ENCODE results near the gene SNRK. TPM values are rescaled to one million over a fixed set of nuclear protein-coding genes. Genes with fewer than 3 reads are reported as not detected.

SNRK gene
- total RNA-seq, 6 experiments from 2014 or later: 14.0 to 26.2 (median 15.3) TPM

DNA sequence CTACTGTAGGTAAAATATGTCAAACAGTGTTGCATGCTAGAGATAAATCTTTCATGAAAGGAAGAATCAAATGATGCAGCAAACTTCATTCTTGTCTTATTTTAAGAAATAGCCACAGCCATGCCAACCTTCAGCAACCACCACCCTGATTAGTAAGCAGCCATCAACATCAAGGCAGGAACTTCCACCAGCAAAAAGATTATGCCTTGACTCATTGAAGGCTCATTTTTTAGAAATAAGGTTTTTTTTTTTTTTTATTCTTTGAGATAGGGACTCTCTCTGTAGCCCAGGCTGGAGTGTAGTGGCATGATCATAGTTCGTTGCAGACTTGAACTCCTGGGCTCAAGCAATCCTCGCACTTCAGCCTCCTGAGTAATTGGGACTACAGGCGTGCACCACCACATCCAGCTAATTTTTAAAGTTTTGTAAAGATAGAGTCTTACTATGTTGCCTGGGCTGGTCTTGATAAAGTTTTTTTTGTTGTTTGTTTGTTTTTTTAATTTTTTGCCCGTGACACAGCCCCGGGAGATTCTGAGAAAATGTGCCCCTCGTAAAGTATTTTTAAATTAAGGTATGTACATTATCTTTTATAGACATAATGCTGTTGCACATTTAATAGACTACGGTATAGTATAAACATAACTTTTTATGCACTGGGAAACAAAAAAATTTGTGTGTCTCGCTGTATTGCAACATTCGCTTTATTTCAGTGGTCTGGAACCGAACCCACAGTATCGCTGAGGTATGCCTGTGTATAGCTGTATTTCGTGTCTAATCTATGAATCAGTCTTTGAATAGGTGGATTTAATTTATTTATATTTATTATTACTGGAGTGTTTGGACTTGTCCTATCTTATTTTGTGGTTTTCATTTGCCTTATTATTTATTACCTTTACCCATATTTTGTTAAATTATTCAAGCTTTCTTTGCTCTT lies 23.3 kb downstream of the SNRK start:
- Histone ChIP-seq H3K36me3 (no peaks in the 10 kb centered on the region), H3K27ac (no peak overlapping the region), H3K9me3 (no peaks in the 10 kb centered on the region), H3K27me3 (no peaks in the 10 kb centered on the region), H3K4me3 (no peak overlapping the region), H3K4me1 (no peaks in the 10 kb centered on the region)
- WGBS (ENCODE audit: insufficient coverage, low coverage, low lambda C conversion rate, missing lambda C conversion rate): 97% methylated on average over 12 of the region's 12 CpGs
- DNase-seq (no peak), ATAC-seq (no peak)
- intact Hi-C loops (cut with DNase I): no loop called here
- no peak for TF ChIP-seq POLR2A (IDR thresholded peaks at IDR 0.05)
- TF ChIP-seq, protein P1, sequence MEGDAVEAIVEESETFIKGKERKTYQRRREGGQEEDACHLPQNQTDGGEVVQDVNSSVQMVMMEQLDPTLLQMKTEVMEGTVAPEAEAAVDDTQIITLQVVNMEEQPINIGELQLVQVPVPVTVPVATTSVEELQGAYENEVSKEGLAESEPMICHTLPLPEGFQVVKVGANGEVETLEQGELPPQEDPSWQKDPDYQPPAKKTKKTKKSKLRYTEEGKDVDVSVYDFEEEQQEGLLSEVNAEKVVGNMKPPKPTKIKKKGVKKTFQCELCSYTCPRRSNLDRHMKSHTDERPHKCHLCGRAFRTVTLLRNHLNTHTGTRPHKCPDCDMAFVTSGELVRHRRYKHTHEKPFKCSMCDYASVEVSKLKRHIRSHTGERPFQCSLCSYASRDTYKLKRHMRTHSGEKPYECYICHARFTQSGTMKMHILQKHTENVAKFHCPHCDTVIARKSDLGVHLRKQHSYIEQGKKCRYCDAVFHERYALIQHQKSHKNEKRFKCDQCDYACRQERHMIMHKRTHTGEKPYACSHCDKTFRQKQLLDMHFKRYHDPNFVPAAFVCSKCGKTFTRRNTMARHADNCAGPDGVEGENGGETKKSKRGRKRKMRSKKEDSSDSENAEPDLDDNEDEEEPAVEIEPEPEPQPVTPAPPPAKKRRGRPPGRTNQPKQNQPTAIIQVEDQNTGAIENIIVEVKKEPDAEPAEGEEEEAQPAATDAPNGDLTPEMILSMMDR (IDR thresholded peaks at IDR 0.05): no peak

DNA sequence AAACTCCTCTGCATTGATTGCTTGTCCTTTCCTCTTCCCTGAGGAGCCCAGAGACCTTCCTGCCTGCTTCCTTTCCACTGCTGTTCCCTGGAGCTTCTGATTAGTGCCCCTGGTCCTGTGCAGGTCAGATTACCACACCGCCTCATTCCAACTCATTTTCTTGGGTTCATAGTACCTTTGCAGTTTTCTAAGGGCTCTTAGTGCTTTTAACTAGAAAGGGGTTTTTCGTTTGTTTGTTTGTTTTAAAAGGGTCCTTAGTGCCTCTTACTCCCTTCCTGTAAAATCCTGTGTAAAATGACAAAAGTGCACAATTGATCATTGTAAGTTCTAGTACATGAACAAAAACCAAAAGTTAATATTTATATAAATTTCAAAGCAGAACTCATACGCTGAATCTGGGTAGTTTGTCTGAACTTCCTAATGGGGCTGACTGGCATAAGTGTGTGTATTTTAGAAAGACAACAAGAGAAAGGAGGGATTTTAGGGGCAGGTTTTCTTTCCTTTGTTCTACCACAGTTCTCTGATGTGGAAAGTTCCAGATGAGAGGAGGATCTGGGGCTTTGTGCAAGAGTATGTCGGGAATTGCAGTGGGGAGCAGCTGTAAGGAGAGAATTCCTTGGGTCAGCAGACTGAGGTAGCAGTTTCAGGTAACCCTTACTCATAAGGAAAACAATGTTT lies 30.6 kb downstream of the SNRK start:
- 35% methylated on average over 4 of the region's 4 CpGs for WGBS (ENCODE audit: insufficient coverage, low coverage, low lambda C conversion rate, missing lambda C conversion rate)
- intact Hi-C loops (cut with DNase I): no loop called here
- Histone ChIP-seq H3K9me3 (no peaks in the 10 kb centered on the region), H3K4me1 (peaks cover 0 to 57% (median 20%) of the 10 kb centered on the region in 4 donors), H3K27me3 (no peaks in the 10 kb centered on the region), H3K27ac (peak overlapping the region in 2 of 3 donors; percentile 32 to 65), H3K36me3 (no peaks in the 10 kb centered on the region), H3K4me3 (no peak overlapping the region)
- ATAC-seq (peak; percentile 49 to 70 (median 59)), DNase-seq (no peak)
- no peak for TF ChIP-seq POLR2A (IDR thresholded peaks at IDR 0.05)
- TF ChIP-seq, protein P1 (IDR thresholded peaks at IDR 0.05): no peak

DNA sequence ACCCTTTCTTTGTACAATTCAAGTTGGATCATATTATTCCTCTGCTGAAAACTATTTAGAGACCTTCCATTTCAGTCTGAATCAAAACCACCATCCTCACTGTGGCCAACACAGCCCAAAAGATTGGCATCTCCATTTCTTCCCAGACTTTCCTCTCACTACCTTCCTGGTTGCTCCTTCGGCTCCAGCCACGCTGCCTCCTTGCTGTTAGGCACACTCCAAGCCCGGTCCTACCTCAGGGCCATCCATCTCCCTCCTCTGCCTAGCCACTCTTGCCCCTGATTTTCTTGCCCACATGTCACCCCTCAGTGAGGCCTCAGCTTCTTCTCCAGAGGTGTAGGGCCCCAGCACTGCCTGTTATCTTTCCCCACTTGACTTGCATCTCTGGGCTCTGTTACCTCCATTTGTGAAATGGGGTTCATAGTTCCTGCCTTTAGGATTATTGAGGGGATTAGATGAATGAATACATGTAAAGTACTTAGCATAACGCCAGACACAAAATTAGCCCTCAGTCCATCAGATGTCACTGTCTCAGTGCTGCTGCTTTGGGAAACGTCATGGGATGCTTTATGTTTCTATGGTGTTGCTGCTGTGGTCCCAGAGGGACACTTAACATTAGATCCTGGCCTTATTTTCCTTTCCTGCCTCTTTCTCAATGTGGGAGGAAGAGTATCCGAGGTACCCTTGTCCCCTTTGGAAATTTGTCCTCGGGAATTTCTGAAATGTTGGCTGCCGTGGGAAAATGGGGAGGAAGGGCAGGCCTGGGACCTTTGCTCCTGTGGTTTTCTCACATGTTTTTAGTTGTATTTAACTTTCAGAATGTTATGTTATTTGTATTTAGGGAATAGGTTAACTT lies 31.3 kb downstream of the SNRK start:
- Histone ChIP-seq H3K4me1 (peaks cover 0 to 57% (median 20%) of the 10 kb centered on the region in 4 donors), H3K27ac (peak overlapping the region in 2 of 3 donors; percentile 32 to 65)

More for the DNA sequence above, 31.3 kb downstream of the SNRK start:
- intact Hi-C loops (cut with DNase I): no loop called here
- DNase-seq (peak in 1 of 3 donors; percentile 69), ATAC-seq (peak; percentile 62 to 70 (median 66))
- TF ChIP-seq, protein P1 (IDR thresholded peaks at IDR 0.05): no peak
- no peak for TF ChIP-seq POLR2A (IDR thresholded peaks at IDR 0.05)
- no peaks in the 10 kb centered on the region for H3K27me3 ChIP-seq
- no peaks in the 10 kb centered on the region for H3K9me3 ChIP-seq
- H3K36me3 ChIP-seq: no peaks in the 10 kb centered on the region
- H3K4me3 ChIP-seq: no peak overlapping the region
- WGBS (ENCODE audit: insufficient coverage, low coverage, low lambda C conversion rate, missing lambda C conversion rate): 50% methylated on average over 7 of the region's 8 CpGs
